AML-193 (cell line): ENCODE data around the gene C10orf67.

Experiments
- DNase-seq, 2 experiments: peaks; one replicate each; lab custom pipeline; 2025; lab: John Stamatoyannopoulos, UW

C10orf67 gene

DNA sequence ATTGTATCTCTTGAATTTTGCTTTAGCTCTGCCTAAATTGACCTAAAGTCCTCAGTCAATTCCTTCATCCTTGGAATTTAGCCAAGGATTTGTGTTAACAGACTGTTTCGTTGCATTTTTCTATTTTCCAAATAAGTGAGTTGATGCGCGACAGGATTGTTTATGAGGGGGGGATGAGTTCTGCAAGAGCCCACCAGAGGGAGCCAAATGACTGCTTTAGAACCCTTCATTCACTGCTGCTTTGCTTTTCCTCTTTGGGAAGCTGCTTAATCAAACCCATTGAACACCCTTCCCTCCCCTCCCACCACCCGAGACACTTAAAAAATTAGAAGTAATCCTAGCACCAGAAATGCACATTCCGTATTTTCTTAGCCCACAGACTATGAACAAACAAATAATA lies 186.2 kb downstream of the C10orf67 start:
- DNase-seq: peak; percentile 37 to 52

DNA sequence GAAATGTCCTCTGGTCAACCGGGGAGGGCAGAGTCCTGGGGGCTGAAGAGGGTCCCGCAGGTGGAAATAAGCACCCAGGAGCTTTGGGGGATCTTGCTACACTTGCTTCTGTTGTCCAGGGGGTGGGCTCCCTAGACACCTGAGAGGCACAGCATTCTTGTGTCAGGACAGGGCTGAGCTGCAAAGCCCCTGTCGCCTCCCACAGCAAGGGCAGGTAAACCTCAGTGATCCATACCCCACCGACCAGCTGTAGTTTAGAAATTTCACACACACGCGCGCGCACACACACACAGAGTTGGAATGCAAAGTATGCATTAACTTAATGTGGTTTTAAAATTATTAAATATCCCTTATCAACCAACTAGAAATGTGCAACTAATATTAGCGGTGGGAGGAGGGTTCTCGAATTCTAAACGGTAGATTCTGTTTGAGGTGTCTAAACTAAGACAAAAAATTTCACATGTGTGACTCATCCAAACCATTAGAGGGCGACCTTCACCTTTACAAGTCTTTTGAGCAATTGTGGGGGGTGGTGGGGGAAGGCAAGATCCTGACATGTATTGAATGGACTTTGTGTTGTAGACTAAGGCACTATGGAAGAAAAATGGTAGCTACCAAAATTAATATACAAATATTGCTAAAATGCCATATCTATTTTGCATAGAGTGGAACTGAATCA lies 186.8 kb downstream of the C10orf67 start:
- peak; percentile 48 to 60 for DNase-seq

DNA sequence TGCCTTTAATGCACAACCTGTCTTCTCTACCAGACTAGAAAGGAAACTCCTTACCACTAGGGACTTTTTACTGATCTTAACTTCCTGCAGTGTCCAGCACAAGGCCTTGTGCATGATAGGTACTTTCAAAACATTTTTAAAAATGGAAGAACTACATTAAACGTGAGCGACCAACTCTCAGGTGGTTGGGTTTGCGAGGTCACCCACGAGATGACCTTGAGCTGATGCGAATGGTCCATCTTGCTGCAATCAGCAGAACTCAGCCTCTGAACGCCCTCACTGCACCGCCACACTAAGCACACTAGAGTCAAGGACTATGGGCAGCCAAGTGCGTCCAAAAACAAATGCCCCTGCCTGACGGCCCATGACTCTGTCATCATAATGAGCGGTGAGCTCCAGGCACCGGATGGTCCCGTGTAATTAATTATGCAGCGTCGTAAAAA lies 187.3 kb downstream of the C10orf67 start:
- DNase-seq: no peak

DNA sequence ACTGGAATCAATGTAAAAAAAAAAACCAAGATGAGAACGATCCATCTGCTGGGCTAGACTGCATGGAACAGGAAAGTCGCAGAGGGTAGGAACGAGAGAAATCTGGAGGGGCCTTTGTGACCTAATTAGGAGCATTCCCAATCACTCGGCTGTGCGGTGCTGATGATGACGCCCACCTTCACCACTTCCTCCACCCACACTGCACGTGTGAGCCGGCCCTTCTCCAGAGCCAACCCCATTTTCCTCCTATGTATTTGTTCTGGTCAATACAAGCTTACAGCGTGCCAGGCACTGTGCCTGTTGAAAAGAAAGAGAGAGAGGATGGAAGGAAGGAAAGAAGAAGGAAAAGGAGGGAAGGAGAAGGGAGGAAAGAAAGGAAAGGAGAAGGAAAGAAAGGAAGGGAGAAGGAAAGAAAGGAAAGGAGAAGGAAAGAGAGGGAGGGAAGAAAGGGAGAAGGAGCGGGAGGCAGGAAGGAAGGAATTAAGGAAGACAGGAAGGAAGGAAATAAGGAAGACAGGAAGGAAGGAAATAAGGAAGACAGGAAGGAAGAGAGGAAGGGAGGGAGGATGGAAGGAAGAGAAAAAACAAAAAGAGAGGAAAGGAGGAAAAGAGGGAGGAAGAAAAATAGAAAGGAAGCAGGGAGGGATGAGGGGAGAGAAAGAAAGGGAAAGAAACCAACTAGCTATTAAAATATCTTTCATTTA lies 188.0 kb downstream of the C10orf67 start:
- DNase-seq: no peak

DNA sequence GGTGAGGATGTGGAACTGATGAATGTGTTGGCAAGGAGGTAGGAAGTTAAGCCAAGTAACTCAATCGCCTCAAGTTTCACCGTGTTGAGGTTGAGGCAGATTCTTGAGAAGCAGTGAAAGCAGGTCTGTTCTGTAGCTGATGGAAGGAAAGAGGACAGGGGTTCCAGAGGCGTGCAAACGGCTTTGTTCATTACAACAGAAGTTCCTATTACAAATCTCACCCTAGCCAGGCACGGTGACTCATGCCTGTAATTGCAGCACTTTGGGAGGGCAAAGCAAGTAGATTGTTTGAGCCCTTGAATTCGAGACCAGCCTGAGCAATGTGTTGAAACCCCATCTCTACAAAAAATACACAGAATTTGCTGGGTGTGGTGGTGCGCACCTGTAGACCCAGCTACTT lies 189.4 kb downstream of the C10orf67 start:
- DNase-seq: peak; percentile 15 to 40
